DND-41 (cell line): ENCODE results near the gene RUFY3.
"Not testable (repeated sequence)": the region's sequence is repeated elsewhere in the genome, so short reads cannot be mapped to it uniquely, and the experiment has no call there.

Experiments
- ATAC-seq: fragments of 200-7000 bp; cut with Tn5 transposase; 3 replicates; pipeline ENCODE4 v1.9.1; 2021; ENCODE audit warnings: low read depth; ENCODE audit not compliant: insufficient read depth
- DNase-seq: peaks from one replicate; pipeline ENCODE4 v3.0.0-alpha.2; 2020
- H2AFZ ChIP-seq: 2 replicates; pipeline ENCODE4 v1.6.0; 2012; ENCODE audit warnings: low read depth, low read length
- H3K27ac ChIP-seq: 2 replicates; pipeline ENCODE4 v1.5.1; 2012; ENCODE audit warnings: low read length, inconsistent platforms
- H3K27me3 ChIP-seq: fragments of 200-600 bp; sonication (generic); 2 replicates; pipeline ENCODE4 v1.6.0; 2012; ENCODE audit warnings: low read length, mild to moderate bottlenecking, inconsistent platforms; ENCODE audit not compliant: insufficient read depth, poor library complexity
- H3K36me3 ChIP-seq: 2 replicates; pipeline ENCODE4 v1.5.1; 2012; ENCODE audit warnings: low read length, inconsistent platforms; ENCODE audit not compliant: insufficient read depth
- H3K4me1 ChIP-seq: 2 replicates; pipeline ENCODE4 v1.5.1; 2012; ENCODE audit warnings: mild to moderate bottlenecking, low read length; ENCODE audit not compliant: insufficient read depth
- H3K4me2 ChIP-seq: 2 replicates; pipeline ENCODE4 v1.6.0; 2012; ENCODE audit warnings: mild to moderate bottlenecking, moderate library complexity, low read length, inconsistent platforms; ENCODE audit not compliant: insufficient read depth
- H3K4me3 ChIP-seq, 2 experiments: fragments of 200-600 bp in 1 of 2; shearing (Covaris generic) in 1 of 2; 2 replicates each; pipeline ENCODE4 v1.5.1; 2012 to 2016; ENCODE audit warnings: inconsistent platforms in 2 of 2, low read length in 2 of 2, mild to moderate bottlenecking in 2 of 2, low read depth in 1 of 2, moderate library complexity in 1 of 2
- H3K79me2 ChIP-seq: 2 replicates; pipeline ENCODE4 v1.6.0; 2012; ENCODE audit warnings: low read length, inconsistent platforms; ENCODE audit not compliant: insufficient read depth
- H3K9ac ChIP-seq: 2 replicates; pipeline ENCODE4 v1.6.0; 2012; ENCODE audit warnings: low read depth, mild to moderate bottlenecking, inconsistent platforms, low read length, moderate library complexity
- H3K9me3 ChIP-seq: 2 replicates; pipeline ENCODE4 v1.5.1; 2012; ENCODE audit warnings: low read length, moderate library complexity, mild to moderate bottlenecking, inconsistent platforms; ENCODE audit not compliant: insufficient read depth, severe bottlenecking
- H4K20me1 ChIP-seq: 2 replicates; pipeline ENCODE4 v1.6.0; 2012; ENCODE audit warnings: low read length; ENCODE audit not compliant: insufficient read depth
- EZH2 ChIP-seq: IDR thresholded peaks from 3 replicates; pipeline ENCODE4 v1.6.1; 2012; ENCODE audit warnings: borderline replicate concordance, low read depth, mild to moderate bottlenecking, moderate library complexity, low read length, inconsistent platforms; ENCODE audit not compliant: severe bottlenecking
- TF ChIP-seq, protein P1 (sequence below): IDR thresholded peaks from 2 replicates; pipeline ENCODE4 v1.5.1; 2012; ENCODE audit warnings: borderline replicate concordance, low read length, moderate library complexity, mild to moderate bottlenecking; ENCODE audit not compliant: poor library complexity, severe bottlenecking; ENCODE audit errors: extremely low read depth

Gene RUFY3

DNA sequence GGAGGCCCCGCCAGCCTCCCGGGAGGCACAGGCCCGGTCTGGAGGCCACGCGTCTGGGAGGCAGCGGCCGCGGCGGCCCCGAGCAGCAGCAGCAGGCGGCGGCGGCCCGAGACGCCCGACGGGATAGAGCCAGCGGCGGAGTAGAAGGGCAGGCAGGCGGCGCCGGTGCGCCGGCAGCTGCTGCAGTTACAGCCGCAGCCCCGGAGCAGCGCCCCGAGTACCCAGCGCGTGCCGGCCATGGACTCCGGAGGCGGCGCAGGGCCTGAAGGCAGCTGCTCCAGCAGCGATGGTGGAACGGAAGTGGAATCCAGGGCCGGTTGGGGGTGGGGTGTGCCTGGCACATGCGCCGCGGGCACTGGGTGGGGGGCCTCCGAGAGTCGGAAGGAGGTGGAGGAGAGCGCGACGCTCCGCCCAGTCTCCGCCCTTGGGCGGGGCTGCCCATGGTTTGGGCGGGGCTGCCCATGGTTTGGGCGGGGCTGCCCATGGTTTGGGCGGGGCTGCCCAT, 117.9 kb downstream of the RUFY3 start, which contains the start of gene GRSF1:
Gene GRSF1, minus strand, starts transcription at position 302 of the 505 bp plus-strand sequence. Its CDS starts 63 bp downstream, at position 239.
- Histone ChIP-seq H3K4me3 (peak within 1 kb of the TSS; percentile 98 to 99), H3K27ac (peak within 1 kb of the TSS; percentile 97), H4K20me1 (peaks cover 44% of the 10 kb centered on the region), H3K79me2 (peaks cover 49% of the 10 kb centered on the region), H3K9me3 (no peaks in the 10 kb centered on the region), H3K4me2 (peak within 1 kb of the TSS; percentile 83), H3K36me3 (peaks cover 40% of the 10 kb centered on the region), H3K27me3 (no peaks in the 10 kb centered on the region), H3K9ac (peak within 1 kb of the TSS; percentile 99), H3K4me1 (peaks cover 28% of the 10 kb centered on the region), H2AFZ (peak within 1 kb of the TSS; percentile 74)
- TF ChIP-seq EZH2 = no peak
- TF ChIP-seq, protein P1, sequence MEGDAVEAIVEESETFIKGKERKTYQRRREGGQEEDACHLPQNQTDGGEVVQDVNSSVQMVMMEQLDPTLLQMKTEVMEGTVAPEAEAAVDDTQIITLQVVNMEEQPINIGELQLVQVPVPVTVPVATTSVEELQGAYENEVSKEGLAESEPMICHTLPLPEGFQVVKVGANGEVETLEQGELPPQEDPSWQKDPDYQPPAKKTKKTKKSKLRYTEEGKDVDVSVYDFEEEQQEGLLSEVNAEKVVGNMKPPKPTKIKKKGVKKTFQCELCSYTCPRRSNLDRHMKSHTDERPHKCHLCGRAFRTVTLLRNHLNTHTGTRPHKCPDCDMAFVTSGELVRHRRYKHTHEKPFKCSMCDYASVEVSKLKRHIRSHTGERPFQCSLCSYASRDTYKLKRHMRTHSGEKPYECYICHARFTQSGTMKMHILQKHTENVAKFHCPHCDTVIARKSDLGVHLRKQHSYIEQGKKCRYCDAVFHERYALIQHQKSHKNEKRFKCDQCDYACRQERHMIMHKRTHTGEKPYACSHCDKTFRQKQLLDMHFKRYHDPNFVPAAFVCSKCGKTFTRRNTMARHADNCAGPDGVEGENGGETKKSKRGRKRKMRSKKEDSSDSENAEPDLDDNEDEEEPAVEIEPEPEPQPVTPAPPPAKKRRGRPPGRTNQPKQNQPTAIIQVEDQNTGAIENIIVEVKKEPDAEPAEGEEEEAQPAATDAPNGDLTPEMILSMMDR = peak; percentile 22
- ATAC-seq (peak; percentile 88), DNase-seq (peak; percentile 98)

DNA sequence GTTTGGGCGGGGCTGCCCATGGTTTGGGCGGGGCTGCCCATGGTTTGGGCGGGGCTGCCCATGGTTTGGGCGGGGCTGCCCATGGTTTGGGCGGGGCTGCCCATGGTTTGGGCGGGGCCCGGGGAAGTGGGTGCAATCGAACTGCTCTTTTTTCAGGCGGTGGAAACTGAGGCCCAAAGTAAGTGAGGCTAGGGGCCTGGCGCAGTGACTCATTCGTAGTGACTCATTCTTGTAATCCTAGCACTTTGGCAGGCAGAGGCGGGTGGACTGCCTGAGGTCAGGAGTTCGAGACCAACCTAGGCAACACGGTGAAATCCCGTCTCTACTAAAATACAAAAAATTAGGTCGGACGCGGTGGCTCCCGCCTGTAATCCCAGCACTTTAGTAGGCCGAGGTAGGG, 118.4 kb downstream of the RUFY3 start:
- Histone ChIP-seq H3K79me2 (peaks cover 44% of the 10 kb centered on the region), H3K4me1 (peaks cover 24% of the 10 kb centered on the region), H4K20me1 (peaks cover 39% of the 10 kb centered on the region), H3K36me3 (peaks cover 35% of the 10 kb centered on the region), H3K27ac (peak overlapping the region; percentile 41; the same call in 1 of the 2 replicates), H3K4me2 (peak overlapping the region; percentile 45; the same call in 1 of the 2 replicates), H3K4me3 (peak overlapping the region in 1 of 2 experiments; percentile 47; a peak in 2 of 4 replicates)
- peak; percentile 63 for DNase-seq
- not testable (repeated sequence) for H3K27me3 ChIP-seq, ATAC-seq, H3K9me3 ChIP-seq, H2AFZ ChIP-seq, H3K9ac ChIP-seq

DNA sequence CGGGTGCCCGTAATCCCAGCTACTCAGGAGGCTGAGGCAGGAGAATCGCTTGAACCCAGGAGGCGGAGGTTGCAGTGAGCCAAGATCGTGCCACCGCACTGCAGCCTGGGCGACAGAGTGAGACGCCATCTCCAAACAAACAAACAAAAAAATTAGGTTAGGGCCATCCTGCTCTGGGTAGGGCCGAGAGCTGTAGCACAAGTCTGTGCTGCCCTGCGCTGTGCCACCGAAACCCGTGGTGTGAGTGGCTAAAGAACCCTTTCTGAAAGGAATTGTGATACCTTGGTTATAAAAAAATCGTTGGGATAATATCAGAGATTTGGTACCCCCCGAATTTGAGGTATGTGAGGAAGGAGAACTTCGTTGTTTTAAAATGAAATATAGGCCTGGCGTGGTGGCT, 118.9 kb downstream of the RUFY3 start:
- not testable (repeated sequence) for H3K4me3 ChIP-seq, H3K27me3 ChIP-seq, H3K4me2 ChIP-seq, ATAC-seq, H3K9ac ChIP-seq, H3K27ac ChIP-seq, DNase-seq, H2AFZ ChIP-seq, H3K9me3 ChIP-seq
- H3K36me3 ChIP-seq = peaks cover 33% of the 10 kb centered on the region
- H3K4me1 ChIP-seq = peaks cover 23% of the 10 kb centered on the region
- H4K20me1 ChIP-seq = peaks cover 38% of the 10 kb centered on the region
- peaks cover 40% of the 10 kb centered on the region for H3K79me2 ChIP-seq

DNA sequence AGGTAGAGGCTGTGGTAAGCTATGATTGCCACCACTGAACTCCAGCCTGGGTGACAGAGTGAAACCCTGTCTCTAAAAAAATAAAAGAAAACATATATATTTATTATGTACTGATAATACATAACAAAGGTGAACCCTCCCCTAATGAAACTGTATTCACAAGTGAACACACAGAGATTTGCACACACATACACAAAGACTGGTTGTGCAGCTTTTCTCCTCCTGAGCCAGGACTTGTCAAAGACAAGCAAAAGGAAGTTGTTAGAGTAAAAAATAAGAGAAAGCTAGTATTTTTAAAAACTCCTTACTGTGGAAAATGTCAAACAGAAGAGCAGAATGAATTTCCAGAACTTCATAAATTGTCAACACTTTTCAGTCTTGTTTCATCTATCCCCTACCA, 119.4 kb downstream of the RUFY3 start:
- no peak overlapping the region for H3K27ac ChIP-seq
- H3K79me2 ChIP-seq = peaks cover 34% of the 10 kb centered on the region
- no peak overlapping the region for H2AFZ ChIP-seq
- peaks cover 18% of the 10 kb centered on the region for H3K4me1 ChIP-seq
- no peak overlapping the region for H3K9ac ChIP-seq
- H3K27me3 ChIP-seq = no peaks in the 10 kb centered on the region
- H3K36me3 ChIP-seq = peaks cover 27% of the 10 kb centered on the region
- no peak overlapping the region for H3K4me2 ChIP-seq
- DNase-seq (no peak), ATAC-seq (no peak)
- TF ChIP-seq EZH2 = no peak
- TF ChIP-seq, protein P1 = no peak
- H4K20me1 ChIP-seq = peaks cover 32% of the 10 kb centered on the region
- no peaks in the 10 kb centered on the region for H3K9me3 ChIP-seq
- H3K4me3 ChIP-seq = no peak overlapping the region
